HFF-Myc (cell line): Measurements from ENCODE around the gene NOL9.

Source experiments
- DNase-seq: peaks from one replicate; pipeline ENCODE4 v3.0.0-alpha.2; 2011; ENCODE audit warnings: low read depth; ENCODE audit errors: extremely low read depth
- H3K4me3 ChIP-seq: replicated peaks from 2 replicates; pipeline ENCODE4 v1.5.1; 2011; ENCODE audit warnings: low read depth, mild to moderate bottlenecking, control low read depth, low read length
- TF ChIP-seq, protein P1 (sequence below): IDR thresholded peaks from 2 replicates; pipeline ENCODE4 v1.5.1; 2012; ENCODE audit warnings: mild to moderate bottlenecking, low read depth, low read length, control low read depth; ENCODE audit errors: missing control alignments

Gene NOL9

DNA sequence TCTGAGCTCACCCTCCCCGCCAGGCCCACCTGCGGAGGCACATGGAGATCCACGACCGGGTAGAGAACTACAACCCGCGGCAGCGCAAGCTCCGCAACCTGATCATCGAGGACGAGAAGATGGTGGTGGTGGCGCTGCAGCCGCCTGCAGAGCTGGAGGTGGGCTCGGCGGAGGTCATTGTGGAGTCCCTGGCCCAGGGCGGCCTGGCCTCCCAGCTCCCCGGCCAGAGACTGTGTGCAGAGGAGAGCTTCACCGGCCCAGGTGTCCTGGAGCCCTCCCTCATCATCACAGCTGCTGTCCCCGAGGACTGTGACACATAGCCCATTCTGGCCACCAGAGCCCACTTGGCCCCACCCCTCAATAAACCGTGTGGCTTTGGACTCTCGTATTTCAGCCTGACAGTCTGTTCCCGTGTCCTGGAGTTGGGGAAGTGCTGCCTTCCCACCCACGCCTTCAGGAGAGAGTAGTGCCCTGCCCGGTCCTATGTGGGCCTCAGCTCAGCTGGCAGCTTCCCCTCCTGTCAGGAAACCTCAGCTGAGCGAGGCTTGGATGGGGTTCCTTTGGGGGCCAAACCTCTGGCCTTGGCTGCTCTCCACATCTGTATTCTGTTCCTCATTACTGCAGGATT is 34.7 kb upstream of the NOL9 start:
- DNase-seq = no peak
- H3K4me3 ChIP-seq = no peak overlapping the region
- TF ChIP-seq, protein P1, sequence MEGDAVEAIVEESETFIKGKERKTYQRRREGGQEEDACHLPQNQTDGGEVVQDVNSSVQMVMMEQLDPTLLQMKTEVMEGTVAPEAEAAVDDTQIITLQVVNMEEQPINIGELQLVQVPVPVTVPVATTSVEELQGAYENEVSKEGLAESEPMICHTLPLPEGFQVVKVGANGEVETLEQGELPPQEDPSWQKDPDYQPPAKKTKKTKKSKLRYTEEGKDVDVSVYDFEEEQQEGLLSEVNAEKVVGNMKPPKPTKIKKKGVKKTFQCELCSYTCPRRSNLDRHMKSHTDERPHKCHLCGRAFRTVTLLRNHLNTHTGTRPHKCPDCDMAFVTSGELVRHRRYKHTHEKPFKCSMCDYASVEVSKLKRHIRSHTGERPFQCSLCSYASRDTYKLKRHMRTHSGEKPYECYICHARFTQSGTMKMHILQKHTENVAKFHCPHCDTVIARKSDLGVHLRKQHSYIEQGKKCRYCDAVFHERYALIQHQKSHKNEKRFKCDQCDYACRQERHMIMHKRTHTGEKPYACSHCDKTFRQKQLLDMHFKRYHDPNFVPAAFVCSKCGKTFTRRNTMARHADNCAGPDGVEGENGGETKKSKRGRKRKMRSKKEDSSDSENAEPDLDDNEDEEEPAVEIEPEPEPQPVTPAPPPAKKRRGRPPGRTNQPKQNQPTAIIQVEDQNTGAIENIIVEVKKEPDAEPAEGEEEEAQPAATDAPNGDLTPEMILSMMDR = no peak

DNA sequence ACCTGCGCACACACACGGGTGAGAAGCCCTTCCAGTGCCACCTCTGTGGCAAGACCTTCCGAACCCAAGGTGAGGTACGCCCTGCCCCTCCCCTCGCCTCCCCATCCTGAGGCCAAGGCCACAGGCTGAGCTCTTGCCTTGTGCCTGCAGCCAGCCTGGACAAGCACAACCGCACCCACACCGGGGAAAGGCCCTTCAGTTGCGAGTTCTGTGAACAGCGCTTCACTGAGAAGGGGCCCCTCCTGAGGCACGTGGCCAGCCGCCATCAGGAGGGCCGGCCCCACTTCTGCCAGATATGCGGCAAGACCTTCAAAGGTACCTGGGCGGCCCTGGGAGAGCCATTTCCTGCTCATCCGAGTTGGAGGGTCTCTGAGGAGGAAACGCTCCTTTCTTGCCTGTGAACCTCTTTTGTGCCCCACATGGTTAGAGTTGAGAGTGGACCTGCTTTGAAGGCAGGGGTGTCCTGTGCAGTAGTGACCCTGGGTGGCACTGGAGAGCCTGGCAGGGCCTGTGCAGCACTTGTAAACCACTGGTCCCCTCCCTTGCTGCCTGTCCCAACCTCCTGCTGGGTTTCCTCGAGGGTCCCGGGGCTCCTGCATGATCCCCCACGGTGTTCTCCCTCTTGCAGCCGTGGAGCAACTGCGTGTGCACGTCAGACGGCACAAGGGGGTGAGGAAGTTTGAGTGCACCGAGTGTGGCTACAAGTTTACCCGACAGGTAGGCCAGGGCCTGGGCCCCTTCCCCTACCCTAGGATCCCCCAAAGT is 34.0 kb upstream of the NOL9 start:
- DNase-seq = no peak
- TF ChIP-seq, protein P1 = no peak
- no peak overlapping the region for H3K4me3 ChIP-seq

DNA sequence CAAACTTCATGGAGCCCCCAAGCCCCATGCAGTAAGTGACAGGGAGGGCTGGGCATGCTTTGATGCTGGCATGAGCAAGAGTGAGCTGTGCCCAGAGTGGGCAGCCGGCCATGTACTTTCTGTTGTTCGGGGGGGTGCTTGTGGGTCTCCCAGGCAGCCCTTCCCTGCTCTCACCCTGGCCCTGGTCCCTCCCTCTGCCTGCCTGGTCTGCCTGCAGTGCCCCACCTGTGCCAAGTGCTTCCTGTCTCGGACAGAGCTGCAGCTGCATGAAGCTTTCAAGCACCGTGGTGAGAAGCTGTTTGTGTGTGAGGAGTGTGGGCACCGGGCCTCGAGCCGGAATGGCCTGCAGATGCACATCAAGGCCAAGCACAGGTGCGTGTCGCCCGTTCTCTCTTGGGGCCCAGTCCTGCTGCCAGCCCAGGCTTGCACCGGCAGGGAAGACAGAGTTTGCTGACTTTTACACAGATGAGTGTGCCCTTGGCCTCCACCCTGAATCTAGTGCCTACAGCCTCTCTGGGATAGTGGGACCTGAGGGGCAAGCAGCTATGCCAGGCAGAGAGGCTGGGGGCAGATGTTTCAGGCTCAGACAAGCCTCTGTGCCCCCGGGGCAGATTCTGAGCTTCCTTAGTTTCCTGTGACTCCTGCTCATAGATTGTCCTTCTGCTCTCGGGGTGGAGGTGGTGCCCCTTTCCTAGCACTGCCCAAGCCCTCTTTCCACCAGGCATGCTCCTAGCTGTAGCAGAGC is 33.1 kb upstream of the NOL9 start:
- H3K4me3 ChIP-seq = no peak overlapping the region
- TF ChIP-seq, protein P1 = no peak
- no peak for DNase-seq

DNA sequence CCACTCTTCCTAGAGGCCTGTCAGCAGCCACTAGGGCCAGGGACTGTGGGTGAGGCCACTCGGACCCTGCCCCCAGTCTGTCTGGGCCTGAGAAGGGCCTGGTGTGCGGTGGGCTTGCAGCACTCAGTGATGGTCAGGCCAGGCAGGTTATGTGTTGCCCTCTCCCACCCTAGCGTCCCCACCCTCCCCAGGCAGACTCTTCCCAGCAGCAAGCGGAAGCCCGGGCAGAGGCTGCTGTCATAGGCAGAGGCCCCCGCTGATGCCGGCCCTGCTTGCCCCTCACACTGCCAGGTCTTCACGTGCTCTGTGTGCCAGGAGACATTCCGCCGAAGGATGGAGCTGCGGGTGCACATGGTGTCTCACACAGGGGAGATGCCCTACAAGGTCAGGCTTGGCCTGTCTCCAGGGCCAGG is 32.1 kb upstream of the NOL9 start:
- DNase-seq = no peak
- TF ChIP-seq, protein P1 = no peak
- H3K4me3 ChIP-seq = no peak overlapping the region

DNA sequence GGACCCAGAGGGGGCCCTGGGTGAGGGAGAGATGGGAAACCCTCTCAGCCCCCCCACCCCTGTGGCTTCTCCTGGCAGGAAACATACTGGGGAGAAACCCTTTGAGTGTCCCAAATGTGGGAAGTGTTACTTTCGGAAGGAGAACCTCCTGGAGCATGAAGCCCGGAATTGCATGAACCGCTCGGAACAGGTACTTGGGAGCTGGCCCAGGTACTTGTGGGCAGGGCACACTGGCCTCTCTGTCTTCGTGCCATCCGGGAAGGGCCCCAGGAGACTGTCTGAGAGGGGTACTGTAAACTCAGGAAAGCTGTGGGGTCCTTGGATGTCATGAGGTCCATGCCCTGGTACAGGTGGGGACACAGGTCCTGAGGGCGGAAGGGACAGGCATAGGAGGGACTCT is 31.5 kb upstream of the NOL9 start:
- H3K4me3 ChIP-seq = no peak overlapping the region
- no peak for DNase-seq
- TF ChIP-seq, protein P1 = no peak

DNA sequence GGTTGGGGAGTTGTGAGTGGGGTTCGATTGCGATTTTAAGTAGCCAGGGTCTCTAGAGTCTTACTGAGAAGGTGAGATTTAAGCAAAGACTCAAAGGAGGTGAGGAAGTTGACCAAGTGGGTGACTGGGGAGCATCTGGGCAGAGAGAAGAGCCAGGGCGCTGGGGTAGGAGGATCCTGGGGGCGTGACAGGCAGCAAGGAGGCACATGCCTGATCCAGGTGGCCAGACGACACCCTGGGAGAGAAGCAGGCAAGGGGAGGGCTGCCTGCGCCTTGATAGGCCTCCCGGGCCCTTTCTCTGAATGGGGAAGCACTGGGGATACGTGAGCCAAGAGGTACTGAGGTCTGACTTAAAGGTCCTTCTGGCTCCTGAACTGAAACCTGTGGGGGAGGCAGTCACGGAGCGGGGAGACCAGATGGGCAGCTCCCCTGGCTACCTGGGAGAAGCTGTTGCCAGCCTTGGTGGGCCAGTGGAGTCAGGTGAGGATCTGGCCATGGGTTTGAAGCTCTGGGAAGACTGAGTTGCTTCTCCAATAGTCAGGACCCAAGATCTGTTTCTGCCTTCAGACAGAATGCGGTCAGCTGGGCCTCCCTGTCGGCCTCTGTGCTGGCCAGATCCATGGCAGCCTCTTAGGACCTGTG is 30.9 kb upstream of the NOL9 start:
- no peak overlapping the region for H3K4me3 ChIP-seq
- TF ChIP-seq, protein P1 = no peak
- no peak for DNase-seq
